GM12865 (cell line): ENCODE data around the gene HDAC6.
"Not testable (repeated sequence)": the region's sequence is repeated elsewhere in the genome, so short reads cannot be mapped to it uniquely, and the experiment has no call there.

Experiments
- DNase-seq: peaks from one replicate; pipeline ENCODE4 v3.0.0; 2010; ENCODE audit warnings: low read depth
- H3K4me3 ChIP-seq: 2 replicates; pipeline ENCODE4 v1.5.1; 2011; ENCODE audit warnings: mild to moderate bottlenecking, low read depth, low read length, control low read depth
- CTCF ChIP-seq: IDR thresholded peaks from 2 replicates; pipeline ENCODE4 v1.5.1; 2011; ENCODE audit warnings: low read length, control low read depth, low read depth, inconsistent platforms; ENCODE audit not compliant: insufficient read depth; ENCODE audit errors: missing control alignments

The HDAC6 gene

GRCh38 chrX:48852857-48853256 lies 51.0 kb downstream of the HDAC6 start:
- no peak overlapping the region for H3K4me3 ChIP-seq
- TF ChIP-seq CTCF = no peak
- no peak for DNase-seq

- not testable (repeated sequence) for H3K4me3 ChIP-seq, DNase-seq
These were observed 51.6 kb downstream of the HDAC6 start for GRCh38 chrX:48853494-48853893.

- not testable (repeated sequence) for H3K4me3 ChIP-seq, DNase-seq
These were observed 52.4 kb downstream of the HDAC6 start for GRCh38 chrX:48854121-48854804.

- H3K4me3 ChIP-seq = no peak overlapping the region
- TF ChIP-seq CTCF = no peak
- no peak for DNase-seq
These were observed 53.0 kb downstream of the HDAC6 start for GRCh38 chrX:48854898-48855297.

- TF ChIP-seq CTCF = no peak
- no peak for DNase-seq
- H3K4me3 ChIP-seq = no peak overlapping the region
These were observed 62.3 kb downstream of the HDAC6 start for GRCh38 chrX:48864210-48864609.

- DNase-seq, H3K4me3 ChIP-seq: not testable (repeated sequence)
These were observed 70.2 kb downstream of the HDAC6 start for GRCh38 chrX:48872017-48872416.
